Measurements from ENCODE around the gene LRRC15.

Gene LRRC15

GRCh38 chr3:194369522-194370279, at the start of gene LRRC15:
Gene LRRC15 (minus strand): TSS chr3:194369743. CDS start chr3:194361043, 8,700 bp downstream.
- DNase-seq (ENCODE audit: low read depth), result peak; percentile 19
- no peak within 1 kb of the TSS for H3K4me3 ChIP-seq (ENCODE audit: low read depth, low read length)
- TF ChIP-seq, protein P1, sequence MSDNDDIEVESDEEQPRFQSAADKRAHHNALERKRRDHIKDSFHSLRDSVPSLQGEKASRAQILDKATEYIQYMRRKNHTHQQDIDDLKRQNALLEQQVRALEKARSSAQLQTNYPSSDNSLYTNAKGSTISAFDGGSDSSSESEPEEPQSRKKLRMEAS (IDR thresholded peaks at IDR 0.05; ENCODE audit: low read depth, low read length), result no peak
- TF ChIP-seq, protein P2, sequence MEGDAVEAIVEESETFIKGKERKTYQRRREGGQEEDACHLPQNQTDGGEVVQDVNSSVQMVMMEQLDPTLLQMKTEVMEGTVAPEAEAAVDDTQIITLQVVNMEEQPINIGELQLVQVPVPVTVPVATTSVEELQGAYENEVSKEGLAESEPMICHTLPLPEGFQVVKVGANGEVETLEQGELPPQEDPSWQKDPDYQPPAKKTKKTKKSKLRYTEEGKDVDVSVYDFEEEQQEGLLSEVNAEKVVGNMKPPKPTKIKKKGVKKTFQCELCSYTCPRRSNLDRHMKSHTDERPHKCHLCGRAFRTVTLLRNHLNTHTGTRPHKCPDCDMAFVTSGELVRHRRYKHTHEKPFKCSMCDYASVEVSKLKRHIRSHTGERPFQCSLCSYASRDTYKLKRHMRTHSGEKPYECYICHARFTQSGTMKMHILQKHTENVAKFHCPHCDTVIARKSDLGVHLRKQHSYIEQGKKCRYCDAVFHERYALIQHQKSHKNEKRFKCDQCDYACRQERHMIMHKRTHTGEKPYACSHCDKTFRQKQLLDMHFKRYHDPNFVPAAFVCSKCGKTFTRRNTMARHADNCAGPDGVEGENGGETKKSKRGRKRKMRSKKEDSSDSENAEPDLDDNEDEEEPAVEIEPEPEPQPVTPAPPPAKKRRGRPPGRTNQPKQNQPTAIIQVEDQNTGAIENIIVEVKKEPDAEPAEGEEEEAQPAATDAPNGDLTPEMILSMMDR (IDR thresholded peaks at IDR 0.05; ENCODE audit: low read depth, low read length), result peak; percentile 7

DNA sequence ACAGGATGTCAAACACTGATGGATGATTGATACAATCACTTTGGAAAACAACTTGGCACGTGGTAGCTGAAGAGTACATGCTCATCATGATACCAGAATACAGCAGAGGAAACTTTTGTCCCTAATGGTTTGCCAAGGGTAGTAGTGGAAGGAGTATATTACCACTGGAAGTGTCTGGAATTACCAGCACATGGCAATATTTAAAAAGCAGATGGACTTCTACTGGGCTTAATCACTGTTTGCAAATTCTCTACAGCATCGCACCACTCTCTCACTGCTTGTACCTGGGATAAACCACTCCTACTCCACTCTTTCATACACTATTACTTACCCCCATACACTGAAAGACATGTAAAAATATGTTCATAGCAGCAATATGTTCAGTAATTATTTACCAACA, 49.1 kb upstream of the LRRC15 start:
- no peak for DNase-seq (ENCODE audit: low read depth)
- TF ChIP-seq, protein P1 (IDR thresholded peaks at IDR 0.05; ENCODE audit: low read depth, low read length), result no peak
- TF ChIP-seq POLR2A (IDR thresholded peaks at IDR 0.05; ENCODE audit: extremely low read depth, insufficient read length) (no peak), MYC (IDR thresholded peaks at IDR 0.05; ENCODE audit: low read depth, low read length) (no peak)
- TF ChIP-seq, protein P2 (IDR thresholded peaks at IDR 0.05; ENCODE audit: low read depth, low read length), result no peak
- H3K4me3 ChIP-seq (ENCODE audit: low read depth, low read length), result no peak overlapping the region

DNA sequence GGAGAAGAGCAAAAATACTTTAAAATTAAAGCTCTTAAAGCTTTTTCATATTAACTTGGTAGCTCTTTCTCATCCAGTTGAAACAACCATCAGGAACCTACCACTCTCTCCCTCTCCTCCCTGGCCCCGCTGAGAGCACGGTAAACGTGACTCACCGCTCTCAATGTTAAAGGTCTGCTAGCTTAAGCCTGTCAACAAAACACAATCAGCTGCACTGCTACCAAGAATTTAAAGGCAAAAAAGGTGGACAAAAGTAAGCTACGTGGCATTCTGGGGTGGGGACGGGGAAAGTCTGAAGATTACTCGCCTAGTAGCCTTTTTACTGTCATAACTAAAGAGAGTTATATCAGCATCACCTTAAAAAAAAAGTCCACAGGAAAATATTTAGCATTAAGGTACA, 37.9 kb upstream of the LRRC15 start:
- H3K4me3 ChIP-seq (ENCODE audit: low read depth, low read length), result no peak overlapping the region
- DNase-seq (ENCODE audit: low read depth), result no peak
- TF ChIP-seq POLR2A (IDR thresholded peaks at IDR 0.05; ENCODE audit: extremely low read depth, insufficient read length) (no peak), MYC (IDR thresholded peaks at IDR 0.05; ENCODE audit: low read depth, low read length) (no peak)
- TF ChIP-seq, protein P2 (IDR thresholded peaks at IDR 0.05; ENCODE audit: low read depth, low read length), result no peak
- TF ChIP-seq, protein P1 (IDR thresholded peaks at IDR 0.05; ENCODE audit: low read depth, low read length), result no peak

- no peak for TF ChIP-seq POLR2A (IDR thresholded peaks at IDR 0.05; ENCODE audit: extremely low read depth, insufficient read length)
- TF ChIP-seq, protein P2 (IDR thresholded peaks at IDR 0.05; ENCODE audit: low read depth, low read length), result no peak
- no peak overlapping the region for H3K4me3 ChIP-seq (ENCODE audit: low read depth, low read length)
- no peak for DNase-seq (ENCODE audit: low read depth)
Measured at GRCh38 chr3:194405766-194406165, 36.2 kb upstream of the LRRC15 start.

DNA sequence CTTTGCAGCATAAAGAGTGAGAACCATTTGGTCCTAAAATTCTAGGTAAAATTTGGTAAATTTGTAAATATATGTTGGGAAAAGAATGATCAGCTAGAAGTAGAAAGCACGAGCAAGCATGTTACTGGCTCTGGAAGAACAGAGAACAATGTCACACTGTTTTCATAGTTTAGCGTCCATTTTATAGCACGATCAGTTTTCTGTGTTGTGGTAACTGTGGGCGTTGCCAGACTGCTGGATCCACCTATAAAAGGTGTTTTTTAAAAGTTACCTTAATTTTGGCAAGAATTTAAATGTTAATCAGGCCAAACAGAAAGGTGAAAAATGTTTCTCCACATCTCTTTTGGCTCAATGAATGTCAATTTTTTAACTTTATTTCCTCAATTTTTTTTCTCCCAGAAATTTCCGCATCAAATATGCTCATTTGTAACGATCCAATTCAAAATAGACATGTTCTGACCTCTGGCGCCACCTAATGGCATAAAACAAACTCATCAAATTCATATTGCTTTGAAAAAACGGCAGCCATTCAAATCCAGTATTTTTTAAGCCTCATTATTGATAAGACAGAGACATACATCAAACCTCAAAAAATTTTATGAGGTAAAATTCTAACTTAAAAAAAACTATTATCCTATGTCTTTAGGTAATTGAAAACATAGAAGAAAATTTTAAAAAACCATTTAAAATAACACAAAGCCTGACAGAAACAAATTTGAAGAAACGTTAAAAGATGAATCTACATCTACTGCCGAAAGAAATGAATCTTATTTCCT, 35.0 kb upstream of the LRRC15 start:
- TF ChIP-seq POLR2A (IDR thresholded peaks at IDR 0.05; ENCODE audit: extremely low read depth, insufficient read length) (no peak), MYC (IDR thresholded peaks at IDR 0.05; ENCODE audit: low read depth, low read length) (no peak)
- TF ChIP-seq, protein P2 (IDR thresholded peaks at IDR 0.05; ENCODE audit: low read depth, low read length), result peak; percentile 51
- TF ChIP-seq, protein P1 (IDR thresholded peaks at IDR 0.05; ENCODE audit: low read depth, low read length), result no peak
- peak; percentile 63 for DNase-seq (ENCODE audit: low read depth)
- no peak overlapping the region for H3K4me3 ChIP-seq (ENCODE audit: low read depth, low read length)

Data from NB4 (cell line).